GM06990 (cell line): ENCODE results near the gene GNG7.
"Not testable (repeated sequence)": the region's sequence is repeated elsewhere in the genome, so short reads cannot be mapped to it uniquely, and the experiment has no call there.

Experiments
- DNase-seq: peaks from one replicate; pipeline ENCODE4 v3.0.0-alpha.2; 2011; ENCODE audit not compliant: insufficient read length; ENCODE audit errors: extremely low read depth
- H3K27me3 ChIP-seq: replicated peaks from 2 replicates; pipeline ENCODE4 v1.6.0; 2011; ENCODE audit warnings: low read length; ENCODE audit not compliant: control insufficient read depth, insufficient read depth
- H3K36me3 ChIP-seq: 2 replicates; pipeline ENCODE4 v1.5.1; 2011; ENCODE audit warnings: low read length; ENCODE audit not compliant: control insufficient read depth, insufficient read depth
- H3K4me3 ChIP-seq: replicated peaks from 2 replicates; pipeline ENCODE4 v1.5.1; 2011; ENCODE audit warnings: low read depth, mild to moderate bottlenecking, control low read depth, low read length
- TF ChIP-seq, protein P1 (sequence below): IDR thresholded peaks from 2 replicates; pipeline ENCODE4 v1.5.1; 2011; ENCODE audit warnings: low read length, control low read depth, mild to moderate bottlenecking, inconsistent platforms; ENCODE audit not compliant: insufficient read depth, poor library complexity, severe bottlenecking

GNG7 gene

GRCh38 chr19:2668175-2668763 is 34.2 kb downstream of the GNG7 start:
- H3K36me3 ChIP-seq: peaks cover 4% of the 10 kb centered on the region
- H3K4me3 ChIP-seq: peak overlapping the region; percentile 50
- no peaks in the 10 kb centered on the region for H3K27me3 ChIP-seq
- DNase-seq: no peak
- TF ChIP-seq, protein P1, sequence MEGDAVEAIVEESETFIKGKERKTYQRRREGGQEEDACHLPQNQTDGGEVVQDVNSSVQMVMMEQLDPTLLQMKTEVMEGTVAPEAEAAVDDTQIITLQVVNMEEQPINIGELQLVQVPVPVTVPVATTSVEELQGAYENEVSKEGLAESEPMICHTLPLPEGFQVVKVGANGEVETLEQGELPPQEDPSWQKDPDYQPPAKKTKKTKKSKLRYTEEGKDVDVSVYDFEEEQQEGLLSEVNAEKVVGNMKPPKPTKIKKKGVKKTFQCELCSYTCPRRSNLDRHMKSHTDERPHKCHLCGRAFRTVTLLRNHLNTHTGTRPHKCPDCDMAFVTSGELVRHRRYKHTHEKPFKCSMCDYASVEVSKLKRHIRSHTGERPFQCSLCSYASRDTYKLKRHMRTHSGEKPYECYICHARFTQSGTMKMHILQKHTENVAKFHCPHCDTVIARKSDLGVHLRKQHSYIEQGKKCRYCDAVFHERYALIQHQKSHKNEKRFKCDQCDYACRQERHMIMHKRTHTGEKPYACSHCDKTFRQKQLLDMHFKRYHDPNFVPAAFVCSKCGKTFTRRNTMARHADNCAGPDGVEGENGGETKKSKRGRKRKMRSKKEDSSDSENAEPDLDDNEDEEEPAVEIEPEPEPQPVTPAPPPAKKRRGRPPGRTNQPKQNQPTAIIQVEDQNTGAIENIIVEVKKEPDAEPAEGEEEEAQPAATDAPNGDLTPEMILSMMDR: no peak

DNA sequence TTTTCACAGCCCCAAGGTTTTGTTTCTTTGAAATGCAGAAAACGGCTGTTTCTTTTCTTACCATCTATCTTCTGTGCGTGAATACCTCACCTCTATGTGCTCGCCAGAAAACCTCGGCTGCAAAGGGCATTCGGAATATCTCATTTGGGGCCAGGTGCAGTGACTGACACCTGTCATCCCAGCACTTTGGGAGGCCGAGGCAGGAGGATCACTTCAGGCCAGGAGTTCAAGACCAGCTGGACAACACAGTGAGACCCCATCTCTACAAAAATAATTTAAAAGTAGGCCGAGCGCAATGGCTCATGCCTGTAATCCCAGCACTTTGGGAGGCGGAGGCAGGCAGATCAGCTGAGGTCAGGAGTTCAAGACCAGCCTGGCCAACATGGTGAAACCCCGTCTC is 35.1 kb downstream of the GNG7 start:
- not testable (repeated sequence) for H3K27me3 ChIP-seq, H3K36me3 ChIP-seq, H3K4me3 ChIP-seq, DNase-seq

GRCh38 chr19:2666344-2666994 is 36.0 kb downstream of the GNG7 start:
- Histone ChIP-seq H3K4me3 (no peak overlapping the region), H3K27me3 (no peaks in the 10 kb centered on the region), H3K36me3 (peaks cover 2% of the 10 kb centered on the region)
- DNase-seq: no peak
- TF ChIP-seq, protein P1: no peak

DNA sequence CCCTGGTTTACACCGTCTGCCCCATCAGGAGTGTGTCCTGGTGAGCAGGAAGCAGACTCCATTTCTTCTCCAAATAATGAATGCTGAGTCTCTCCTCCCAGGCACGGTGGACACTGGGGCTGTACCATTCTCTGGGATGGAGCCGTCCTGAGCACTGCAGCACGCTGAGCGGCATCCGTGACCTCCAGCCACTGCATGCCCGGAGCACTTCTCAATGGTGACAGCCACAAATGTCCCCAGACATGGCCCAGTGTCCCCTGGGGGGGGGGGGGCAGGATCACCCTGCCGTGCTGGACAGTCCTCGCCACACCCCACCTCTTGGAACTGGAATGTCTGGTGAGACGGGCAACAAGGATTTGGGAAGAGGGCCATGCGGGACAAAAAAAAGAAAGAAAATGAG is 37.4 kb downstream of the GNG7 start:
- Histone ChIP-seq H3K27me3 (no peaks in the 10 kb centered on the region), H3K36me3 (peaks cover 2% of the 10 kb centered on the region), H3K4me3 (no peak overlapping the region)
- no peak for DNase-seq
- TF ChIP-seq, protein P1: no peak

DNA sequence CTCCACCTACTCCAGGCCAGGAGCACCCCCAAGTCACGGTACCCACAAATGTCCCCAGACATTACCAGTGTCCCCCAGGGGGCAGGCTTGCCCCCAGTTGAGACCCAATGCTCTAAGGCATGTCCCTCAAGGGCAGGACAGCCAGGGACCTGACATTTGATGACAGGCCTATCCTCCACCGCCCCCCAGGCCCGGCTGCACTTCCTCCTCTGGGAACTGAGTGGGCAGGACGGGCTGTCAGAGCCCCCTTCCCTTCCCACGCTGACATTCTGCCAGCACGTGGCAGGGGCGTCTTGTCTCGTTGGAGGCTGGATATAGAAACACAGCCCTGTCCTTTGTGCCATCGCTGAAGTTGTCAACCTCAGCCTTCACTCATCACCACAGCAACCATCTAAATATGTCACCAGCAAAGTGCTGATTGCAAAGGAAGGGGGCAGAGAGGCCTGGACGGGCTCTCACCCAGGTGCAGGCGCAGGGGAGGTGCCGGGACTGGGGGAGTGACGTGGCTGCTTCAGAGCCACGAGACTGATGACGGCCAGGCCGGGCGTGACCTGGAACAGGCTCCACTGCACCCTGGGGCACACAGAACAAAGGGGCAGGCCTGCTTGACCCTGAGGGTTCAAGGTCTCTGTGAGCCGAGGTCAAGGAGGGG is 38.4 kb downstream of the GNG7 start:
- TF ChIP-seq, protein P1: peak; percentile 55
- H3K36me3 ChIP-seq: peaks cover 2% of the 10 kb centered on the region
- H3K4me3 ChIP-seq: no peak overlapping the region
- H3K27me3 ChIP-seq: no peaks in the 10 kb centered on the region
- peak; percentile 86 for DNase-seq

- Histone ChIP-seq H3K27me3 (no peaks in the 10 kb centered on the region), H3K4me3 (no peak overlapping the region), H3K36me3 (peaks cover 2% of the 10 kb centered on the region)
- TF ChIP-seq, protein P1: peak; percentile 25
- DNase-seq: no peak
Observed at GRCh38 chr19:2661615-2662014, 40.9 kb downstream of the GNG7 start.
